ENCODE measurements around the gene GCFC2.
"Not testable (repeated sequence)": the region's sequence is repeated elsewhere in the genome, so short reads cannot be mapped to it uniquely, and the experiment has no call there.

Gene GCFC2

DNA sequence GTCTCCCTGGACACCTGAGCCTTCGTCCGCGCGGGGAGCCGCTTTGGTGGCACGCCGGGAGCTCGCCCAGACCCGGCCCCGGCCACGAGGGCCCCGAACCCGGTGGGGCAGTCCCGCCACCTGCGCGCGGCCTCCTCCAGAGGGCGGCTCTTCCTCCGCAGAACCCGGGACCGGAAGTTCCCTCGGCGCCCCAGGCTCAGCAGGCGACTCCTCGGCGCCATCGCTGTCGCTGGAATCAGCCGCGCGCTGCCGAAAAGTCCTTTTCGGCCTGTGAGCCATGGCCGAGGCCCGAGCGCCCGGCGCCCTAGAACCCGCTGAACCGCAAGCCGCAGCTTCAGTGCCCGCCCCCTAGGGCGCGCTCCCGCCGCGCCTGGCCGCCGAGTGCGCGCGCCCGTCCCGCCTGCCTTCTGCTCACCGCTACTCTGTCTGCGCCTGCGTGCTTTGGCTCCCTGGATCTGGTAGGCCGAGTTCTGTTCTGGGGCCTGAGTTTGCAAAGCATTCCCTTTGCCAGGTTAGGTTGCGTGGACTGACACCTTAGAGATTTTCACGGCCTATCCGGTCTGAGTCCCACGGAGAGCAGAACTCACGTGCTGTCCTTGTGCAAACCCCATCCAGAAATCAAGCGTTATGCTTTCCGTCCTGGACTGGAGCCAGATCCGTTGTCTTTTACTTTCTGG lies at the start of gene GCFC2:
Gene GCFC2 (minus strand): TSS at position 339 of the 677 bp plus-strand sequence. CDS start 60 bp downstream, at position 279.
- peak; percentile 85 for DNase-seq

DNA sequence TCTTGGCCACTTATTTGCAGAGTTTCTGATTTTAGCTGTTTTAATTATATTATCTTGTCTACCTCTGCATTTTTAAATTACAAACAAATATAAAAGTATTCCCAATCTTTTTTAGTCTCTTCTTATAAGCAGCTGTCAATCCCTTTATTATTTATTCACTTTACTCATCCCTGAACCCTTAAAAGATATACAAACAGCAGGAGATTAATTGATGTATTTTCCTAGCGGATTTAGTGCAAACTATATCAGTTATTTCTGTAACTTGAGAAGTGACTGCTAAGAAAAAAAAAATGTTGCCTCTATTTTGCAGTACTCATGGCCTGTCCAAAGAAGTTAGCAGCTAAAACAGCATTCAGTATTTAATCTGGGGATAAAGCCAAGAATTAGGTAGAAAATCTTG lies 42.1 kb upstream of the GCFC2 start:
- DNase-seq = no peak

GRCh38 chr2:75751824-75752468 lies 41.2 kb upstream of the GCFC2 start:
- no peak for DNase-seq

GRCh38 chr2:75751360-75751759 lies 40.6 kb upstream of the GCFC2 start:
- no peak for DNase-seq

DNA sequence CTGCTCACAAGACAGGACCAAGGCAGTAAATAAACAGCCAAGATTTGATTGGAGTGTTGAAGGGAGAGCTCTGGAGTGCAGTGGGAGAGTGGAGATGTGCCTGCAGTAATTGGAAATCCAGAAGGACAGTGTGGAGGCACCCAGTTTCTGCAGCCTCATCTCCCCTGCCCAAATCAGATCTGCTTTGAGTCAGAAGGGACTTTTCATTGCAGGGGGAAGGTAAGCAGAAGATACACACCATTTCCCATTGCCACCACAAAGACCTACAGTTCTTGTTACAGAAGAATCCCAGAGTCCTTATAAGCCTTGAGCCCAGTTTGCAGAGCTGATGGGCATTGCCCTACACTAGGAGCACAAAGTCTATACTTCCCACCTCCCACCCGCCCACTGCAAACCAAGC lies 27.2 kb upstream of the GCFC2 start:
- DNase-seq = no peak

GRCh38 chr2:75736276-75736675 lies 25.6 kb upstream of the GCFC2 start:
- DNase-seq = no peak

- no peak for DNase-seq
These were observed 19.1 kb upstream of the GCFC2 start for GRCh38 chr2:75729861-75730260.

DNA sequence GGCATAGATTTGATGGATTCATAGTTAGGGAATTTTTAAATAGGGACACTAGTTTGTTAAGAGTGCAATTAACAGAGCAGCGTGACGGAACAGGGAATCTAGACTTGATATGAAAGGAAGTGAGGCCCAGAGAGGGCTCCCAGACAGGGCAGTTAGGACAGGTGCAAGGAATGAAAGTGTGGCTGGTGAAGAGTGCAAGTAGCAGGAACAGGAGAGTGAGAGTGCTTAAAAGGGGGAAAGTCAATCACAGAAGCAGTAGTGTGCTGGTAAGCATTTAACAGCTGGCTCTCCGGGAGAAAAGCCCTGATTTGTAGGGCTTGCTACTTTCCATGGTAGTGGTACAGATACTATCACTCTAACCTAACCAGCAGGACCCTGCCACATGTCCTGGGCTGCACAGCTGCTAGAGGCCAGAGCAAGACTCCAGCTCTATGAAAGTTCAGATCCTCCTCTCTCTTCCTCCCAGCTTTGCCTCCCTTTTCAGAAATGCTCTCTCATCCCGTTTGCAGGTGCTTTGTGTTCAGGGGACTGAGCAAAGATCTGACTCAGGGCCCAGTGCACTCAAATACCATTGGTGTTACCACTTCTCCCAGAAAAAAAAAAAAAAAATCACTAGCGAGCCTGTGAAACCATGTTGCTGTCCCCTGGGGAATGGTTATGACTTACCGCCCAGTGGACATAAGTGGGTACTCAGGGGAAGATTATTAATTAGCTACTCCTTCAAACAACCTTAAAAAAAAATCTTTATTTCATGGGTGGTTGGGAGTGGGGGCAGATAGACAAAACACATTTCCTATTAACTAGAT lies 18.1 kb upstream of the GCFC2 start:
- DNase-seq = no peak

- DNase-seq = no peak
These were observed 12.0 kb upstream of the GCFC2 start for GRCh38 chr2:75722687-75723086.

DNA sequence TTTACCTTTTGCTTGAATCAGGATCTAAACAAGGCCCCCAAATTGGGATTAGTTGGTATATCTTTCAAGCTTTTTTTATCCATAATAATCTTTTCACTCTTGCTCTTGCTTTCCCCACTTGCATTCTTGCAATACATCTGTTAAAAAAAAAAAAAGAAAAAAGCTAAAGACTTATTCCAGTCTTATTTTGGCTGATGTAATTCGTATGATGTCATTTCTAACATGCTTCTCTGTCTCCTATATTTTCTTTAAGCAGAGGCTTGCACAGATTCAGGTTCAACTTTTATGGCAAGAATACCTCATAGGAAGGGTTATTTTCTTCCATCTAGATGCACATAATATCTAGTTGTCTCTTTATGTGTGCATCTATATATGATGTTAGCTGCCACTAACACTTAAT lies 9.8 kb upstream of the GCFC2 start:
- DNase-seq = no peak

DNA sequence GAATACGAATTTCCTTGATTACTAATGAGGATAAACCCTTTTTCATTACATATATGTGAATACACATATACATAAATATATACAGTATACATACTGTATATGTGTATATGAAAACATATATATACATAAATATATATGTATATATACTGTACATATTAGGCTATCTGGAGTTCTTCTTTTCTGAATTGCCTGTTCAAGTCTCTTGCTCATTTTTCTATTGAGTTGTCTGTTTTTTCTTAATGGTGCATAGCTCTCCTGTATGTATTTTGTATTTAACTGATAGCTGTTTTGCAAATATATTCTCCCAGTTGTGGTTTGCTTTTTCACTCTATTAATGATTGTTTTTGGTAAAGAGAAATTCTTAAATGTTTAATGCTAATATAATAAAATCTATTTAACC lies 8.9 kb upstream of the GCFC2 start:
- DNase-seq = no peak

- DNase-seq = no peak
These were observed 5.7 kb upstream of the GCFC2 start for GRCh38 chr2:75716406-75716805.

DNA sequence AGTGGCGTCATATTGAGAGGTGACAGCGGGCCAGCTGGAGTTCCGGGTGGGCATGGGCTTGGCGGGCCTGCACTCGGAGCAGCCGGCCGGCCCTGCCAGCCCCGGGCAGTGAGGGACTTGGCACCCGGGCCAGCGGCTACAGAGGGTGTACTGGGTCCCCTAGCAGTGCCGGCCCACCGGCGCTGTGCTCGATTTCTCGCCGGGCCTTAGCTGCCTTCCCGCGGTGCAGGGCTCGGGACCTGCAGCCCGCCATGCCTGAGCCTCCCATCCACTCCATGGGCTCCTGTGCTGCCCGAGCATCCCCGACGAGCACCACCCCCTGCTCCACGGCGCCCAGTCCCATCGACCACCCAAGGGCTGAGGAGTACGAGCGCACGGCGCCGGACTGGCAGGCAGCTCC lies 875 bp upstream of the GCFC2 start:
- DNase-seq = not testable (repeated sequence)

DNA sequence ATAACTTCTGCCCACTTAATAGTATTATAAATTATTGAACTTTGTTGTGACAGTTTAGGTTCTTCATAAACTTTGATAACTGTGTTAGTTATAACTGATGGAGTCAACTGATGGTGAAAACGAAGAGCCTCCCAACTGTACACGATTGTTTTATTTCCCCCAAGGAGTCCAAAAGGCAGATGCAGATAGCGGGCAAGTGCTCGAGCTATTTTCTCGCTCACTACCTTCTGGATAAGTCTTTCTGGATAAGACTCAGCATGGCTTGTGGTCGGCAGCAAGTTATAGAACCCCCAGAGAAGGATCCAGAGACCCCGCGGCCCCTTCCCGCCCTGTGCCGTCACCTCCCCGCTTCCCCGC lies 517 bp downstream of the GCFC2 start:
- DNase-seq = no peak

- DNase-seq = no peak
These were observed 1.4 kb downstream of the GCFC2 start for GRCh38 chr2:75709297-75709696.

- DNase-seq = no peak
These were observed 2.8 kb downstream of the GCFC2 start for GRCh38 chr2:75707901-75708300.

- no peak for DNase-seq
These were observed 4.8 kb downstream of the GCFC2 start for GRCh38 chr2:75705921-75706320.

GRCh38 chr2:75703589-75704287 lies 7.0 kb downstream of the GCFC2 start:
- no peak for DNase-seq

- DNase-seq = no peak
These were observed 8.1 kb downstream of the GCFC2 start for GRCh38 chr2:75702593-75702992.

DNA sequence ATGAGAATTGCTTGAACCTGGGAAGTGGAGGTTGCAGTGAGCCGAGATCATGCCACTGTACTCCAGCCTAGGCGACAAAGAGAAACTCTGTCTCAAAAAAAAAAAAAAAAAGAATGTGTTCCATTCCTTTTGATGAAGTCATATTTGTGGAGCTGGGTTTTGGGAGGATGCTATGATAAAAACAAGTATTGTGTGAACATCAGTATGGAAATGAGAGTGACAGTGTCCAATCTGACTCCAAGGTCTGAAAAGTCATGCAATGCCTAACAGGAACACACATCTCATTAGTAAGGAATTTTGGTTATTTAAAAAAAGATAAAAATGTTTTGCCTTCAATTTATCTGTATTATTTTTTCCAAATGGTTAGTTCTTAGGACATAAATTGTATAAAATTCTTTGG lies 11.8 kb downstream of the GCFC2 start:
- no peak for DNase-seq

GRCh38 chr2:75688196-75688595 lies 22.5 kb downstream of the GCFC2 start:
- DNase-seq = no peak

GRCh38 chr2:75683430-75683829 lies 27.3 kb downstream of the GCFC2 start:
- not testable (repeated sequence) for DNase-seq

GRCh38 chr2:75680402-75680801 lies 30.3 kb downstream of the GCFC2 start:
- no peak for DNase-seq

DNA sequence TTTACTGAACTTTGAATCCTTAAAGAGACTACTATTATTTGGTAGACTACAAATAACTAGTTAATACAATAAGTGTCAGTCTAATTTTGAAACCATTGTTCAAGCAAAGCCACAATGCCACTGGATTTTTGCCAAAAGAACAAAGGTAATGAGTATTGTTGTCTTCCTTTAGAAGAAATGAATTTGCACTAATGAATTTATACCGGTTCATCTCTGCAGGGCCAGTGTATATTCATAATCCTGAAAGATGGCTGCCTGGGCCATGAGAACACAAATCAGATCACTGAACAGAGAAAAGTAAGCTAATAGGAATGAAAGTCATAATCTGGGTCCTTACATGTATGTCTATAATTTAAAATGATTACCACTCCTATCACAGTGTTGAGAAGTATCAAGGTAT lies 31.2 kb downstream of the GCFC2 start:
- DNase-seq = no peak

All from NCI-H1092 (cell line).